ENCODE data around the gene ATXN1. TPM values are rescaled to one million over a fixed set of nuclear protein-coding genes. Genes with fewer than 3 reads are reported as not detected.

ATXN1 gene
- total and polyA plus RNA-seq, 2 of the 13 experiments (the other 11 are each of a cell fraction or from before 2014, with no cell fraction given), result 20.7 to 39.5 TPM

GRCh38 chr6:16683641-16684194 is 77.5 kb downstream of the ATXN1 start (continued):
- TF ChIP-seq, protein P1, sequence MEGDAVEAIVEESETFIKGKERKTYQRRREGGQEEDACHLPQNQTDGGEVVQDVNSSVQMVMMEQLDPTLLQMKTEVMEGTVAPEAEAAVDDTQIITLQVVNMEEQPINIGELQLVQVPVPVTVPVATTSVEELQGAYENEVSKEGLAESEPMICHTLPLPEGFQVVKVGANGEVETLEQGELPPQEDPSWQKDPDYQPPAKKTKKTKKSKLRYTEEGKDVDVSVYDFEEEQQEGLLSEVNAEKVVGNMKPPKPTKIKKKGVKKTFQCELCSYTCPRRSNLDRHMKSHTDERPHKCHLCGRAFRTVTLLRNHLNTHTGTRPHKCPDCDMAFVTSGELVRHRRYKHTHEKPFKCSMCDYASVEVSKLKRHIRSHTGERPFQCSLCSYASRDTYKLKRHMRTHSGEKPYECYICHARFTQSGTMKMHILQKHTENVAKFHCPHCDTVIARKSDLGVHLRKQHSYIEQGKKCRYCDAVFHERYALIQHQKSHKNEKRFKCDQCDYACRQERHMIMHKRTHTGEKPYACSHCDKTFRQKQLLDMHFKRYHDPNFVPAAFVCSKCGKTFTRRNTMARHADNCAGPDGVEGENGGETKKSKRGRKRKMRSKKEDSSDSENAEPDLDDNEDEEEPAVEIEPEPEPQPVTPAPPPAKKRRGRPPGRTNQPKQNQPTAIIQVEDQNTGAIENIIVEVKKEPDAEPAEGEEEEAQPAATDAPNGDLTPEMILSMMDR (CRISPR knock-in tag; IDR thresholded peaks at IDR 0.05), result no peak
- no peak for TF ChIP-seq ADNP (CRISPR knock-in tag; IDR thresholded peaks at IDR 0.05)
- TF ChIP-seq, protein P2, sequence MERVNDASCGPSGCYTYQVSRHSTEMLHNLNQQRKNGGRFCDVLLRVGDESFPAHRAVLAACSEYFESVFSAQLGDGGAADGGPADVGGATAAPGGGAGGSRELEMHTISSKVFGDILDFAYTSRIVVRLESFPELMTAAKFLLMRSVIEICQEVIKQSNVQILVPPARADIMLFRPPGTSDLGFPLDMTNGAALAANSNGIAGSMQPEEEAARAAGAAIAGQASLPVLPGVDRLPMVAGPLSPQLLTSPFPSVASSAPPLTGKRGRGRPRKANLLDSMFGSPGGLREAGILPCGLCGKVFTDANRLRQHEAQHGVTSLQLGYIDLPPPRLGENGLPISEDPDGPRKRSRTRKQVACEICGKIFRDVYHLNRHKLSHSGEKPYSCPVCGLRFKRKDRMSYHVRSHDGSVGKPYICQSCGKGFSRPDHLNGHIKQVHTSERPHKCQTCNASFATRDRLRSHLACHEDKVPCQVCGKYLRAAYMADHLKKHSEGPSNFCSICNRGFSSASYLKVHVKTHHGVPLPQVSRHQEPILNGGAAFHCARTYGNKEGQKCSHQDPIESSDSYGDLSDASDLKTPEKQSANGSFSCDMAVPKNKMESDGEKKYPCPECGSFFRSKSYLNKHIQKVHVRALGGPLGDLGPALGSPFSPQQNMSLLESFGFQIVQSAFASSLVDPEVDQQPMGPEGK (CRISPR knock-in tag; IDR thresholded peaks at IDR 0.05), result 0 out of 2 replicates have a peak, but pooled peaks have one; percentile 33
- TF ChIP-seq ZNF496 (CRISPR knock-in tag; IDR thresholded peaks at IDR 0.05; ENCODE audit: insufficient replicate concordance), result no peak
- peak; percentile 34; the same call in 1 of the 2 replicates for TF ChIP-seq RXRA (CRISPR knock-in tag; IDR thresholded peaks at IDR 0.05)
- TF ChIP-seq, protein P3, sequence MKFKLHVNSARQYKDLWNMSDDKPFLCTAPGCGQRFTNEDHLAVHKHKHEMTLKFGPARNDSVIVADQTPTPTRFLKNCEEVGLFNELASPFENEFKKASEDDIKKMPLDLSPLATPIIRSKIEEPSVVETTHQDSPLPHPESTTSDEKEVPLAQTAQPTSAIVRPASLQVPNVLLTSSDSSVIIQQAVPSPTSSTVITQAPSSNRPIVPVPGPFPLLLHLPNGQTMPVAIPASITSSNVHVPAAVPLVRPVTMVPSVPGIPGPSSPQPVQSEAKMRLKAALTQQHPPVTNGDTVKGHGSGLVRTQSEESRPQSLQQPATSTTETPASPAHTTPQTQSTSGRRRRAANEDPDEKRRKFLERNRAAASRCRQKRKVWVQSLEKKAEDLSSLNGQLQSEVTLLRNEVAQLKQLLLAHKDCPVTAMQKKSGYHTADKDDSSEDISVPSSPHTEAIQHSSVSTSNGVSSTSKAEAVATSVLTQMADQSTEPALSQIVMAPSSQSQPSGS (CRISPR knock-in tag; IDR thresholded peaks at IDR 0.05), result no peak
- TF ChIP-seq YY1 (IDR thresholded peaks at IDR 0.05; ENCODE audit: insufficient read depth, insufficient replicate concordance, low read depth, low read length), result no peak
- no peak for TF ChIP-seq TFAP4 (IDR thresholded peaks at IDR 0.05; ENCODE audit: borderline replicate concordance, low read depth)
- 0 out of 2 replicates have a peak, but pooled peaks have one; percentile 44 for TF ChIP-seq POGZ (CRISPR knock-in tag; IDR thresholded peaks at IDR 0.05)
- TF ChIP-seq HNRNPUL1 (IDR thresholded peaks at IDR 0.05; ENCODE audit: low read depth, low read length), result no peak
- no peak for TF ChIP-seq SOX13 (IDR thresholded peaks at IDR 0.05)
- peak in 1 of 2 experiments; percentile 47; a peak in 1 of 4 replicates for TF ChIP-seq SOX13 (CRISPR knock-in tag; conservative IDR thresholded peaks at IDR 0.05 in 1 of 2, IDR thresholded peaks at IDR 0.05 in 1 of 2)
- TF ChIP-seq RCOR2 (CRISPR knock-in tag; IDR thresholded peaks at IDR 0.05), result no peak
- no peak for TF ChIP-seq TEAD2 (CRISPR knock-in tag; IDR thresholded peaks at IDR 0.05)
- TF ChIP-seq, protein P4, sequence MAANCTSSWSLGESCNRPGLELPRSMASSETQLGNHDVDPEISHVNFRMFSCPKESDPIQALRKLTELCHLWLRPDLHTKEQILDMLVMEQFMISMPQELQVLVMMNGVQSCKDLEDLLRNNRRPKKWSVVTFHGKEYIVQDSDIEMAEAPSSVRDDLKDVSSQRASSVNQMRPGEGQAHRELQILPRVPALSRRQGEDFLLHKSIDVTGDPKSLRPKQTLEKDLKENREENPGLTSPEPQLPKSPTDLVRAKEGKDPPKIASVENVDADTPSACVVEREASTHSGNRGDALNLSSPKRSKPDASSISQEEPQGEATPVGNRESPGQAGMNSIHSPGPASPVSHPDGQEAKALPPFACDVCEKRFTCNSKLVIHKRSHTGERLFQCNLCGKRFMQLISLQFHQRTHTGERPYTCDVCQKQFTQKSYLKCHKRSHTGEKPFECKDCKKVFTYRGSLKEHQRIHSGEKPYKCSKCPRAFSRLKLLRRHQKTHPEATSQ (CRISPR knock-in tag; IDR thresholded peaks at IDR 0.05; ENCODE audit: borderline replicate concordance), result no peak
- TF ChIP-seq ZNF780A (CRISPR knock-in tag; IDR thresholded peaks at IDR 0.05), result peak; percentile 38; the same call in 1 of the 2 replicates
- TF ChIP-seq MEIS1 (CRISPR knock-in tag; IDR thresholded peaks at IDR 0.05; ENCODE audit: borderline replicate concordance), result peak; percentile 74; the same call in 1 of the 2 replicates
- TF ChIP-seq SPEN (CRISPR knock-in tag; IDR thresholded peaks at IDR 0.05; ENCODE audit: low read depth), result no peak
- no peak for TF ChIP-seq ZBTB43 (CRISPR knock-in tag; conservative IDR thresholded peaks at IDR 0.05)
- TF ChIP-seq SALL1 (CRISPR knock-in tag; IDR thresholded peaks at IDR 0.05), result peak; percentile 81; the same call in 1 of the 2 replicates
